H9 (cell line): ENCODE data around the gene PEX7. TPM values are rescaled to one million over a fixed set of nuclear protein-coding genes. Genes with fewer than 3 reads are reported as not detected.

ENCODE experiments used
- DNase-seq: peaks from one replicate; pipeline ENCODE4 v3.0.0-alpha.2; 2017
- H2AFZ ChIP-seq: one replicate; pipeline ENCODE4 v1.6.1; 2013; ENCODE audit warnings: mild to moderate bottlenecking, low read length, control low read depth, moderate library complexity
- H2AK5ac ChIP-seq: 2 replicates; pipeline ENCODE4 v1.6.1; 2013; ENCODE audit warnings: low read length, control low read depth, mixed read lengths; ENCODE audit not compliant: insufficient read length
- H2BK120ac ChIP-seq: one replicate; pipeline ENCODE4 v1.6.1; 2013; ENCODE audit warnings: low read depth, mild to moderate bottlenecking, low read length, control low read depth, inconsistent platforms; ENCODE audit not compliant: poor library complexity, severe bottlenecking
- H2BK12ac ChIP-seq: 2 replicates; pipeline ENCODE4 v1.6.1; 2013; ENCODE audit warnings: low read length, control low read depth, mixed read lengths, low read depth; ENCODE audit not compliant: insufficient read length
- H2BK15ac ChIP-seq: 2 replicates; pipeline ENCODE4 v1.6.1; 2013; ENCODE audit warnings: low read depth, low read length, control low read depth
- H2BK20ac ChIP-seq: one replicate; pipeline ENCODE4 v1.6.1; 2013; ENCODE audit warnings: low read depth, mild to moderate bottlenecking, low read length, control low read depth, inconsistent platforms; ENCODE audit not compliant: poor library complexity, severe bottlenecking
- H2BK5ac ChIP-seq: 2 replicates; pipeline ENCODE4 v1.6.1; 2013; ENCODE audit warnings: low read length, control low read depth, mixed read lengths; ENCODE audit not compliant: insufficient read length
- H3K14ac ChIP-seq: 2 replicates; pipeline ENCODE4 v1.6.1; 2013; ENCODE audit warnings: low read length, control low read depth; ENCODE audit not compliant: insufficient read depth
- H3K18ac ChIP-seq: 2 replicates; pipeline ENCODE4 v1.6.1; 2013; ENCODE audit warnings: low read depth, mild to moderate bottlenecking, mixed read lengths, low read length, control low read depth; ENCODE audit not compliant: insufficient read length
- H3K23ac ChIP-seq: 2 replicates; pipeline ENCODE4 v1.6.1; 2013; ENCODE audit warnings: low read length, control low read depth, mixed read lengths, low read depth; ENCODE audit not compliant: insufficient read length
- H3K23me2 ChIP-seq: 2 replicates; pipeline ENCODE4 v1.6.1; 2013; ENCODE audit warnings: low read depth, mild to moderate bottlenecking, mixed read lengths, low read length, control low read depth; ENCODE audit not compliant: insufficient read length, poor library complexity, severe bottlenecking
- H3K27ac ChIP-seq: 2 replicates; pipeline ENCODE4 v1.5.1; 2013; ENCODE audit warnings: low read length, control low read depth, mixed read lengths, low read depth; ENCODE audit not compliant: insufficient read length
- H3K27me3 ChIP-seq: 2 replicates; pipeline ENCODE4 v1.6.1; 2013; ENCODE audit warnings: low read length, control low read depth, inconsistent platforms; ENCODE audit not compliant: insufficient read depth
- H3K4ac ChIP-seq: 2 replicates; pipeline ENCODE4 v1.6.1; 2013; ENCODE audit warnings: low read depth, mild to moderate bottlenecking, control low read depth, inconsistent platforms, low read length, moderate library complexity
- H3K4me1 ChIP-seq: 2 replicates; pipeline ENCODE4 v1.6.1; 2013; ENCODE audit warnings: low read length, control low read depth, inconsistent platforms; ENCODE audit not compliant: insufficient read depth
- H3K4me2 ChIP-seq: 2 replicates; pipeline ENCODE4 v1.6.1; 2013; ENCODE audit warnings: low read length, control low read depth, mixed read lengths; ENCODE audit not compliant: insufficient read length, insufficient read depth
- H3K56ac ChIP-seq: 2 replicates; pipeline ENCODE4 v1.6.1; 2013; ENCODE audit warnings: low read depth, mild to moderate bottlenecking, mixed read lengths, low read length, control low read depth; ENCODE audit not compliant: insufficient read length
- H3K79me1 ChIP-seq: 2 replicates; pipeline ENCODE4 v1.6.1; 2013; ENCODE audit warnings: low read depth, mild to moderate bottlenecking, moderate library complexity, low read length, control low read depth, inconsistent platforms; ENCODE audit not compliant: insufficient read depth, poor library complexity, severe bottlenecking
- H3K79me2 ChIP-seq: 2 replicates; pipeline ENCODE4 v1.6.1; 2013; ENCODE audit warnings: low read length, control low read depth, inconsistent platforms; ENCODE audit not compliant: insufficient read depth
- H3K9ac ChIP-seq: 2 replicates; pipeline ENCODE4 v1.6.1; 2013; ENCODE audit warnings: low read length, control low read depth, mixed read lengths; ENCODE audit not compliant: insufficient read length; ENCODE audit errors: extremely low read depth
- H3K9me3 ChIP-seq: one replicate; pipeline ENCODE4 v1.6.1; 2013; ENCODE audit warnings: low read depth, low read length, inconsistent platforms; ENCODE audit not compliant: control insufficient read depth
- H3T11ph ChIP-seq: one replicate; pipeline ENCODE4 v1.6.1; 2013; ENCODE audit warnings: mild to moderate bottlenecking, low read length, control low read depth, inconsistent platforms
- H4K20me1 ChIP-seq: one replicate; pipeline ENCODE4 v1.6.1; 2013; ENCODE audit not compliant: control insufficient read depth, insufficient read length, insufficient read depth
- H4K5ac ChIP-seq: 2 replicates; pipeline ENCODE4 v1.6.1; 2013; ENCODE audit warnings: low read depth, mild to moderate bottlenecking, mixed read lengths, low read length, control low read depth; ENCODE audit not compliant: insufficient read length
- H4K8ac ChIP-seq: replicated peaks from 2 replicates; pipeline ENCODE4 v1.6.1; 2013; ENCODE audit warnings: low read length, control low read depth, mixed read lengths, low read depth; ENCODE audit not compliant: insufficient read length
- H4K91ac ChIP-seq: 2 replicates; pipeline ENCODE4 v1.6.1; 2013; ENCODE audit warnings: low read depth, mild to moderate bottlenecking, moderate library complexity, mixed read lengths, low read length, control low read depth; ENCODE audit not compliant: insufficient read length
- H3K27ac Mint-ChIP-seq, 3 experiments: 2 replicates in 2 of 3; 3 replicates in 1 of 3; pipeline ENCODE4 v1.8.0; 2020 to 2021; ENCODE audit warnings: mixed read lengths in 3 of 3, mild to moderate bottlenecking in 1 of 3, moderate library complexity in 1 of 3
- H3K27me3 Mint-ChIP-seq: 2 replicates; pipeline ENCODE4 v1.8.0; 2021; ENCODE audit warnings: low read depth, mild to moderate bottlenecking, moderate library complexity, mixed read lengths
- H3K36me3 Mint-ChIP-seq, 3 experiments: 2 replicates in 2 of 3; 3 replicates in 1 of 3; pipeline ENCODE4 v1.8.0; 2020 to 2021; ENCODE audit warnings: low read depth in 3 of 3, mixed read lengths in 3 of 3; ENCODE audit not compliant: insufficient read depth in 1 of 3
- H3K4me1 Mint-ChIP-seq, 2 experiments: 2 replicates each; pipeline ENCODE4 v1.8.0; 2020; ENCODE audit warnings: mixed read lengths in 2 of 2
- H3K4me3 Mint-ChIP-seq, 2 experiments: 2 replicates in 1 of 2; 3 replicates in 1 of 2; pipeline ENCODE4 v1.8.0; 2020 to 2021; ENCODE audit warnings: mild to moderate bottlenecking in 2 of 2, mixed read lengths in 2 of 2, moderate library complexity in 1 of 2
- H3K9me3 Mint-ChIP-seq, 2 experiments: 2 replicates in 1 of 2; 3 replicates in 1 of 2; pipeline ENCODE4 v1.8.0; 2020; ENCODE audit warnings: mild to moderate bottlenecking in 2 of 2, mixed read lengths in 2 of 2, moderate library complexity in 1 of 2
- CTCF ChIP-seq: fragments of 200-600 bp; sonication (generic); conservative IDR thresholded peaks from 3 replicates; pipeline ENCODE4 v1.8.0; 2021; ENCODE audit warnings: antibody characterized with exemption, mild to moderate bottlenecking
- WGBS: extraction: QIAGEN DNeasy Blood & Tissue Kit; methylation state at CpG from one replicate; pipeline ENCODE4 v1.1.7; 2013; ENCODE audit warnings: missing lambda C conversion rate, low lambda C conversion rate, mixed read lengths; ENCODE audit not compliant: insufficient read length; ENCODE audit errors: extremely low coverage; 5-methylcytosine and 5-hydroxymethylcytosine counted together
- total RNA-seq: library from RNA; stranded (reverse); gene quantifications from 2 replicates; pipeline ENCODE4 v1.2.1, GENCODE V29; 2021

Gene PEX7
- total RNA-seq, 1 experiment from 2014 or later = 8.4 TPM

DNA sequence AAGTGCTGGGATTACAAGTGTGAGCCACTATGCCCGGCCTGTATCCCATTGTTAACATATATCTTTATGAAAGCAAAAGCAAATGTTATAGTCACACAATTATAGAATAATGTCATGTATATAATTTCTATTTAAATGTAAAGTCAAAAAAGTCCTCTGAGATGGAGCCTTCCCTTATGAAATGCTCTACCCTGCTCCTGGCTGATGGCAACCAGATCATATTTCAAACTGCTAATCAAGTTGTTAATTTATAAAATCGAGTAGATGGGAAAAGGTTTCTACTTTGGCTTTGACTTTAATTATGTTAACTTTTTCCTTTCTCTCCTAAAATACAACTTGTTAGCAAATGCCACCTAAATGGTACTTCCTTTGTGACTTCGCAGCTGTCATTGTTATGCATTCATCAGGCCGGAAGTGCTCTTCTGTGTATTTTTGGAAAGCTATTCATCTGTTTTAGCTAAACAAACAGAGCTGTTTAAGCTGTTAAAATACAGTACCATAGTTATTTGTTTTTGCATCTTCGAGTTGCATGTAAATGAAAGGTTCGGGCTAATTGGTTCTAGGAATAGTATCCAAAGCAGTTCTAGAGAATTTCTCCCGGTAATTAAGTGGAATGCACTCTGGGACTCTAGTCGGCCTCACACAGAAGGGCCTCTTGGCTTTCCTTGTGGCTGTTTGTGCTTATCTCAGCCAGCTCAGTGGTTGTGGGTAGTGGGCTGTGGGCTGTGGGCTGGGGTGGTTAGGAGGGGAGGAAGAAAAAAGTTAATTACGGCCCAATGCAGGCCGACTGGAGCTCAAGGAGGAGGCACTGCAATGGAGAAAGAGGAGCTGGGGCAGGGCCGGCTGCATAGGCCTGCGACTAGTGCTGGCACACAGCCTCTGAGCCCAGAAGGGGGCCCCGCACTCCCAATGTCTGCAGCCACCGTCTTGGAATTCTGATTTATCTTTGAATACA is 134.5 kb downstream of the PEX7 start:
- Mint-ChIP-seq H3K4me3 (peak overlapping the region in 1 of 2 experiments; percentile 54; a peak in 2 of 5 replicates), H3K4me1 (peaks cover 54% of the 10 kb centered on the region in 2 experiments), H3K36me3 (no peaks in the 10 kb centered on the region), H3K27me3 (peaks cover 8% of the 10 kb centered on the region; the same call in 1 of the 2 replicates), H3K9me3 (no peaks in the 10 kb centered on the region), H3K27ac (peak overlapping the region; percentile 94 to 100 (median 98))
- H3K4me2 ChIP-seq = peak overlapping the region; percentile 8
- peak overlapping the region; percentile 5 for H2AK5ac ChIP-seq
- H3K18ac ChIP-seq = peak overlapping the region; percentile 83
- H2AFZ ChIP-seq = no peak overlapping the region
- no peaks in the 10 kb centered on the region for H4K20me1 ChIP-seq
- H3K9ac ChIP-seq = peak overlapping the region; percentile 25
- peak; percentile 50 for TF ChIP-seq CTCF
- no peaks in the 10 kb centered on the region for H3K27me3 ChIP-seq
- H4K8ac ChIP-seq = no peak overlapping the region
- no peaks in the 10 kb centered on the region for H3K23me2 ChIP-seq
- H3K9me3 ChIP-seq = no peaks in the 10 kb centered on the region
- H3K14ac ChIP-seq = no peak overlapping the region; the same call in 1 of the 2 replicates
- H2BK20ac ChIP-seq = no peak overlapping the region
- no peak overlapping the region for H3T11ph ChIP-seq
- H3K4me1 ChIP-seq = peaks cover 14% of the 10 kb centered on the region
- no peak overlapping the region for H4K5ac ChIP-seq
- H3K79me2 ChIP-seq = no peaks in the 10 kb centered on the region
- H2BK12ac ChIP-seq = peak overlapping the region; percentile 24
- H3K79me1 ChIP-seq = no peaks in the 10 kb centered on the region
- peak overlapping the region; percentile 10 for H2BK120ac ChIP-seq
- H3K56ac ChIP-seq = no peak overlapping the region
- no CpG with 5 or more reads among the region's 14 CpGs for WGBS
- no peak overlapping the region for H2BK5ac ChIP-seq
- H2BK15ac ChIP-seq = no peak overlapping the region
- no peak overlapping the region for H3K4ac ChIP-seq
- H3K23ac ChIP-seq = no peak overlapping the region
- H3K27ac ChIP-seq = peak overlapping the region; percentile 94
- peak; percentile 83 for DNase-seq
- H4K91ac ChIP-seq = no peak overlapping the region
